HG03571 (cell line): ENCODE measurements around the gene FBXL17.

Experiments used
- ATAC-seq: cut with Tn5 transposase; IDR thresholded peaks from one replicate; pipeline ENCODE4 v1.9.1; 2021; ENCODE audit not compliant: unreplicated experiment

The FBXL17 gene

GRCh38 chr5:108255468-108255867 lies 126.4 kb downstream of the FBXL17 start:
- ATAC-seq: no peak

GRCh38 chr5:108251350-108251749 lies 130.5 kb downstream of the FBXL17 start:
- ATAC-seq: no peak

GRCh38 chr5:108249785-108250426 lies 132.0 kb downstream of the FBXL17 start:
- no peak for ATAC-seq

- ATAC-seq: no peak
These were observed 132.7 kb downstream of the FBXL17 start for GRCh38 chr5:108249095-108249784.

GRCh38 chr5:108238936-108239887 lies 142.7 kb downstream of the FBXL17 start:
- no peak for ATAC-seq

GRCh38 chr5:108238461-108238860 lies 143.4 kb downstream of the FBXL17 start:
- ATAC-seq: no peak

- no peak for ATAC-seq
These were observed 148.2 kb downstream of the FBXL17 start for GRCh38 chr5:108233617-108234155.

GRCh38 chr5:108232805-108233204 lies 149.1 kb downstream of the FBXL17 start:
- ATAC-seq: no peak

- ATAC-seq: no peak
These were observed 159.9 kb downstream of the FBXL17 start for GRCh38 chr5:108222011-108222410.

GRCh38 chr5:108220834-108221233 lies 161.1 kb downstream of the FBXL17 start:
- ATAC-seq: no peak

- no peak for ATAC-seq
These were observed 165.0 kb downstream of the FBXL17 start for GRCh38 chr5:108216890-108217289.

- no peak for ATAC-seq
These were observed 167.0 kb downstream of the FBXL17 start for GRCh38 chr5:108214857-108215256.

GRCh38 chr5:108212775-108213346 lies 169.0 kb downstream of the FBXL17 start:
- ATAC-seq: no peak

- ATAC-seq: no peak
These were observed 175.2 kb downstream of the FBXL17 start for GRCh38 chr5:108206707-108207106.

- no peak for ATAC-seq
These were observed 180.2 kb downstream of the FBXL17 start for GRCh38 chr5:108201721-108202120.

- no peak for ATAC-seq
These were observed 185.6 kb downstream of the FBXL17 start for GRCh38 chr5:108196276-108196675.

GRCh38 chr5:108193021-108193795 lies 188.7 kb downstream of the FBXL17 start:
- no peak for ATAC-seq

GRCh38 chr5:108184940-108185339 lies 197.0 kb downstream of the FBXL17 start:
- ATAC-seq: no peak

- no peak for ATAC-seq
These were observed 199.9 kb downstream of the FBXL17 start for GRCh38 chr5:108181975-108182374.

GRCh38 chr5:108174286-108174685 lies 207.6 kb downstream of the FBXL17 start:
- ATAC-seq: no peak
